HFF-Myc (cell line): ENCODE data around the gene JARID2.

Experiments used
- DNase-seq: peaks from one replicate; pipeline ENCODE4 v3.0.0-alpha.2; 2011; ENCODE audit warnings: low read depth; ENCODE audit errors: extremely low read depth
- H3K4me3 ChIP-seq: replicated peaks from 2 replicates; pipeline ENCODE4 v1.5.1; 2011; ENCODE audit warnings: low read depth, mild to moderate bottlenecking, control low read depth, low read length
- TF ChIP-seq, protein P1 (sequence below): IDR thresholded peaks from 2 replicates; pipeline ENCODE4 v1.5.1; 2012; ENCODE audit warnings: mild to moderate bottlenecking, low read depth, low read length, control low read depth; ENCODE audit errors: missing control alignments

Gene JARID2

DNA sequence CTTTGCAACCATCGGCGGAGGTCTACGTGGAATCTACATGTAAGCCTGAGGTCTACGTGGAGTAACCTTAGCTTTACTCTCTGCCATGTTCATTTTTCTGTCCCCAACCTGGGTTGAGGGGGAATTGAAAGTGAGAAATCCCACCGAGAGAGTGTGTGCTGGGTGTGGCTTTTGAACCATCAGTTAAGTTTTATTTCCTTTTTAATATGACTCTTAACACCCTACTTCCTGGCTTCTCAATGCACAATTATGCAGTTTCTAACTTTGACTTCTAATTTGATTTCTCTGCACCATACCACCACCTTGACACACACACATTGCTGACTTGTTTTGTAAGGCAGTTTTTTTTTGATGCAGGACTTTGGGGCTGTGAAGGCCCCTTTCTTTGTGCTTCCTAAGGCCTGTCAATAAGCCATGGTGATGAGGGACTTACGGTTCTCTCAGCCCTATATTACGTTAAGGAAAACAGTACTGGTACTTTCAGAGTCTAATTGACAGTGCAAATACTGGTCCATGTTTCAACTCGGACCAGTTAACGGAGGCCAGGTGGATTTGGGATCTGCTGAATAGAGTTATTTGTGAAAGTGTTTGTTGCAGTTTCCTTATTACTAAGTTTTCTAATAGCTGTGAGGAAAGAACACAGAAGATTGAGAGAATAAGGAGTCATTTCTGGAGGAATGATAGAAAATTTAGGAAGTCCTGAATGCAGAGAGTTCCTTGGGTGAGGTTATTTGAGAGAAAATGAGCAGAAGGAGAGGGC lies 206.5 kb downstream of the JARID2 start:
- H3K4me3 ChIP-seq, result no peak overlapping the region
- TF ChIP-seq, protein P1, sequence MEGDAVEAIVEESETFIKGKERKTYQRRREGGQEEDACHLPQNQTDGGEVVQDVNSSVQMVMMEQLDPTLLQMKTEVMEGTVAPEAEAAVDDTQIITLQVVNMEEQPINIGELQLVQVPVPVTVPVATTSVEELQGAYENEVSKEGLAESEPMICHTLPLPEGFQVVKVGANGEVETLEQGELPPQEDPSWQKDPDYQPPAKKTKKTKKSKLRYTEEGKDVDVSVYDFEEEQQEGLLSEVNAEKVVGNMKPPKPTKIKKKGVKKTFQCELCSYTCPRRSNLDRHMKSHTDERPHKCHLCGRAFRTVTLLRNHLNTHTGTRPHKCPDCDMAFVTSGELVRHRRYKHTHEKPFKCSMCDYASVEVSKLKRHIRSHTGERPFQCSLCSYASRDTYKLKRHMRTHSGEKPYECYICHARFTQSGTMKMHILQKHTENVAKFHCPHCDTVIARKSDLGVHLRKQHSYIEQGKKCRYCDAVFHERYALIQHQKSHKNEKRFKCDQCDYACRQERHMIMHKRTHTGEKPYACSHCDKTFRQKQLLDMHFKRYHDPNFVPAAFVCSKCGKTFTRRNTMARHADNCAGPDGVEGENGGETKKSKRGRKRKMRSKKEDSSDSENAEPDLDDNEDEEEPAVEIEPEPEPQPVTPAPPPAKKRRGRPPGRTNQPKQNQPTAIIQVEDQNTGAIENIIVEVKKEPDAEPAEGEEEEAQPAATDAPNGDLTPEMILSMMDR, result no peak
- DNase-seq, result no peak

GRCh38 chr6:15453186-15453585 lies 207.3 kb downstream of the JARID2 start:
- H3K4me3 ChIP-seq, result no peak overlapping the region
- DNase-seq, result no peak
- TF ChIP-seq, protein P1, result no peak

DNA sequence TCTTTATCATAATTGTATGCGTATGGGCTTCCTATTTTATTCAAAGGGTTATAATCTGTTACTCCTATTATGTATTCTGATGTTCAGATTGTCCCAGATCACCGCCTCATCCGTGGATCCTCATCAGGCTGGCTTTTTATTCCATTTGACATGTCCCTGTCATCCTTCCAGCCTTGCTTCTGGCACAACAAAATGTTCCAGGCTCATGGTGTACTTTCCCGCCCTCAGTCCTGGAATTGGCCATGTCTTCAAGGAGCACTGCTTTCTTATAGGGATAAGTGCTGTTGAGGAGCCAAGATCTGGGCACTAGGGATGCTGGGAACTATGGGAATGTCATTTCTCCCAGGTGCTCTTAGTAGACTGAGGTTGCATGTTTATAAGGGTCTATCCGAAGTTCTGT lies 207.8 kb downstream of the JARID2 start:
- DNase-seq, result no peak
- no peak overlapping the region for H3K4me3 ChIP-seq
- TF ChIP-seq, protein P1, result no peak

GRCh38 chr6:15456422-15456821 lies 210.6 kb downstream of the JARID2 start:
- no peak overlapping the region for H3K4me3 ChIP-seq
- DNase-seq, result no peak
- TF ChIP-seq, protein P1, result no peak

DNA sequence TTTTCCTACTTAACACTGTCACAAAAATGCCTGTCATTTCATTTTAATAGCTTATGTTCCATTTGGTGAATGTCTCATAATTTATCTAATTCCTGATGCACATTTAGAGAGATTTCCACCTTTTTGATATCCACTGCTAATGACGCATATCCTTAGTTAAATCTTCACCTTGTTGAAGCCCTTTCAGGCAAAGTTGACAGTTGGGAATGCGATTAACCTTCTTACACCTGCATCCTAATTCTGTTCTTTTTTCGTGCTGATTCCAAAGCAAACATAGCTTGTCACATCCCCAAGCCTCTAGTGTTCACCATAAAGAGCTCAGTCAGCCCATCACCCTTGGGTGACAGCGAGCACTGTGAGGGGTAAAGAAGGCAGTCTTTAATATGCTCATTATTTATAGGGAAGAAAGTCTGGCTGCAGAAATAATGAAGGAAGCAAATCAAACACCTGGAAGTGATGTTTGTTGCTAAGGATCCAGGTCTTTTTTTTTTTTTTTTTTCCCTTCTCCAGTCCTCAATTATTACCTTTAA lies 211.3 kb downstream of the JARID2 start:
- H3K4me3 ChIP-seq, result no peak overlapping the region
- TF ChIP-seq, protein P1, result no peak
- no peak for DNase-seq

DNA sequence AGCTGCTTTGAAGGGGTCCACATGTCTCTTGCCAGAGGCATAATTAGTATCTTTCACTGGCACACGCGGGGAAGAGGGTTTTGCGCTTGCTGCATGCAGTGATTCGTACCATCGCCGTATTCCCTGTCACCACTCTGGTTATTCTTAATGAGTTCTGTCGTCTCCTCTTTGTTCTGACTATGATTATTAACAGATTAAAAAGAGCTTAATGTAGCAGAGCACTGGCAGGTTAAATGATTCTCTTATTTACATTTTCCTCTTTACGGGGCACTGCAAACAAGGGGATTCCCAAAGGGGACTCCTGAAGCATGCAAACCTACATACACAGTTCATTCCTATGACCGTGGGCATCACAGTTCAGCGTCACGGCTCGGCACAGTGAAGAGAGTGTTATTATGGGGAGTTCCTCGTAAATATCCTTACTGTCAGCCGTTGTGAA lies 212.2 kb downstream of the JARID2 start:
- DNase-seq, result no peak
- H3K4me3 ChIP-seq, result no peak overlapping the region
- TF ChIP-seq, protein P1, result no peak
